ENCODE results near the gene PRRT3. TPM values are rescaled to one million over a fixed set of nuclear protein-coding genes. Genes with fewer than 3 reads are reported as not detected.

Gene PRRT3
- total RNA-seq, 1 donor from 2014 or later, result 8.9 TPM

- no peak for TF ChIP-seq CTCF (IDR thresholded peaks at IDR 0.05; ENCODE audit: partially characterized antibody, unreplicated experiment)
- Mint-ChIP-seq H3K36me3 (ENCODE audit: unreplicated experiment) (no peaks in the 10 kb centered on the region), H3K9me3 (ENCODE audit: unreplicated experiment) (peaks cover 2% of the 10 kb centered on the region), H3K27ac (ENCODE audit: unreplicated experiment) (no peak overlapping the region), H3K4me1 (ENCODE audit: low read depth, unreplicated experiment) (no peaks in the 10 kb centered on the region), H3K27me3 (ENCODE audit: unreplicated experiment) (peaks cover 2% of the 10 kb centered on the region), H3K4me3 (ENCODE audit: unreplicated experiment) (no peak overlapping the region)
- DNase-seq, result no peak
Measured at GRCh38 chr3:9955067-9955502, 2.9 kb upstream of the PRRT3 start.

GRCh38 chr3:9951598-9951961 is 628 bp downstream of the PRRT3 start:
- H3K4me3 Mint-ChIP-seq (ENCODE audit: unreplicated experiment), result peak overlapping the region; percentile 83
- peaks cover 2% of the 10 kb centered on the region for H3K27me3 Mint-ChIP-seq (ENCODE audit: unreplicated experiment)
- H3K9me3 Mint-ChIP-seq (ENCODE audit: unreplicated experiment), result peaks cover 2% of the 10 kb centered on the region
- no peak for TF ChIP-seq CTCF (IDR thresholded peaks at IDR 0.05; ENCODE audit: partially characterized antibody, unreplicated experiment)
- H3K27ac Mint-ChIP-seq (ENCODE audit: unreplicated experiment), result no peak overlapping the region
- H3K36me3 Mint-ChIP-seq (ENCODE audit: unreplicated experiment), result no peaks in the 10 kb centered on the region
- H3K4me1 Mint-ChIP-seq (ENCODE audit: low read depth, unreplicated experiment), result no peaks in the 10 kb centered on the region
- no peak for DNase-seq

- Mint-ChIP-seq H3K4me1 (ENCODE audit: low read depth, unreplicated experiment) (no peaks in the 10 kb centered on the region), H3K27me3 (ENCODE audit: unreplicated experiment) (peaks cover 2% of the 10 kb centered on the region), H3K27ac (ENCODE audit: unreplicated experiment) (no peak overlapping the region), H3K4me3 (ENCODE audit: unreplicated experiment) (peak overlapping the region; percentile 83), H3K36me3 (ENCODE audit: unreplicated experiment) (no peaks in the 10 kb centered on the region), H3K9me3 (ENCODE audit: unreplicated experiment) (peaks cover 2% of the 10 kb centered on the region)
- no peak for DNase-seq
- TF ChIP-seq CTCF (IDR thresholded peaks at IDR 0.05; ENCODE audit: partially characterized antibody, unreplicated experiment), result no peak
Measured at GRCh38 chr3:9951126-9951525, 1.1 kb downstream of the PRRT3 start.

- Mint-ChIP-seq H3K4me1 (ENCODE audit: low read depth, unreplicated experiment) (no peaks in the 10 kb centered on the region), H3K27ac (ENCODE audit: unreplicated experiment) (no peak overlapping the region), H3K4me3 (ENCODE audit: unreplicated experiment) (no peak overlapping the region), H3K36me3 (ENCODE audit: unreplicated experiment) (no peaks in the 10 kb centered on the region), H3K9me3 (ENCODE audit: unreplicated experiment) (peaks cover 2% of the 10 kb centered on the region), H3K27me3 (ENCODE audit: unreplicated experiment) (peaks cover 2% of the 10 kb centered on the region)
- no peak for TF ChIP-seq CTCF (IDR thresholded peaks at IDR 0.05; ENCODE audit: partially characterized antibody, unreplicated experiment)
- DNase-seq, result no peak
Measured at GRCh38 chr3:9949626-9950025, 2.6 kb downstream of the PRRT3 start.

GRCh38 chr3:9949115-9949514 is 3.1 kb downstream of the PRRT3 start:
- TF ChIP-seq CTCF (IDR thresholded peaks at IDR 0.05; ENCODE audit: partially characterized antibody, unreplicated experiment), result no peak

More at GRCh38 chr3:9949115-9949514, 3.1 kb downstream of the PRRT3 start:
- Mint-ChIP-seq H3K36me3 (ENCODE audit: unreplicated experiment) (no peaks in the 10 kb centered on the region), H3K27me3 (ENCODE audit: unreplicated experiment) (peaks cover 3% of the 10 kb centered on the region), H3K9me3 (ENCODE audit: unreplicated experiment) (peaks cover 2% of the 10 kb centered on the region), H3K4me1 (ENCODE audit: low read depth, unreplicated experiment) (no peaks in the 10 kb centered on the region), H3K27ac (ENCODE audit: unreplicated experiment) (no peak overlapping the region), H3K4me3 (ENCODE audit: unreplicated experiment) (no peak overlapping the region)
- DNase-seq, result no peak
